Bronchial epithelial cell (primary cell): ENCODE data around the gene SLC41A1. TPM values are rescaled to one million over a fixed set of nuclear protein-coding genes. Genes with fewer than 3 reads are reported as not detected.

Source experiments
- DNase-seq: peaks from one replicate; pipeline ENCODE4 v3.0.0-alpha.2; 2010; ENCODE audit warnings: low read depth
- FAIRE-seq: peaks from 2 replicates; lab custom pipeline; 2011; peaks lifted over from hg19 to GRCh38; lab: Jason Lieb, UNC
- H3K27me3 ChIP-seq: 2 replicates; pipeline ENCODE4 v1.5.1; 2011; ENCODE audit warnings: low read length; ENCODE audit not compliant: control insufficient read depth, insufficient read depth
- H3K36me3 ChIP-seq: 2 replicates; pipeline ENCODE4 v1.5.1; 2011; ENCODE audit warnings: low read length; ENCODE audit not compliant: control insufficient read depth, insufficient read depth
- H3K4me3 ChIP-seq: 2 replicates; pipeline ENCODE4 v1.5.1; 2011; ENCODE audit warnings: mild to moderate bottlenecking, low read depth, low read length, control low read depth
- CTCF ChIP-seq: IDR thresholded peaks from 2 replicates; pipeline ENCODE4 v1.5.1; 2011; ENCODE audit warnings: mild to moderate bottlenecking, moderate library complexity, low read length, control low read depth, inconsistent platforms; ENCODE audit not compliant: insufficient read depth, severe bottlenecking
- total RNA-seq: library from RNA; depleted of rRNA; stranded (reverse); fragments of >200 nt; gene quantifications from 2 replicates; pipeline ENCODE4 v1.2.1, GENCODE V29; 2014

The SLC41A1 gene
- total RNA-seq, 1 donor from 2014 or later: 6.6 TPM

GRCh38 chr1:205800427-205800826, 12.6 kb downstream of the SLC41A1 start:
- TF ChIP-seq CTCF: no peak
- no peak for FAIRE-seq
- DNase-seq: no peak
- no peaks in the 10 kb centered on the region for H3K27me3 ChIP-seq
- peaks cover 15% of the 10 kb centered on the region for H3K36me3 ChIP-seq
- H3K4me3 ChIP-seq: no peak overlapping the region

- no peak overlapping the region for H3K4me3 ChIP-seq
- no peaks in the 10 kb centered on the region for H3K27me3 ChIP-seq
- no peak for FAIRE-seq
- peak; percentile 78 for DNase-seq
- TF ChIP-seq CTCF: no peak
- H3K36me3 ChIP-seq: peaks cover 19% of the 10 kb centered on the region
These were observed 14.4 kb downstream of the SLC41A1 start for GRCh38 chr1:205798577-205798976.

- Histone ChIP-seq H3K36me3 (peaks cover 19% of the 10 kb centered on the region), H3K4me3 (no peak overlapping the region), H3K27me3 (no peaks in the 10 kb centered on the region)
- TF ChIP-seq CTCF: no peak
- no peak for FAIRE-seq
- no peak for DNase-seq
These were observed 15.8 kb downstream of the SLC41A1 start for GRCh38 chr1:205797168-205797567.

- Histone ChIP-seq H3K4me3 (no peak overlapping the region), H3K27me3 (no peaks in the 10 kb centered on the region), H3K36me3 (peaks cover 14% of the 10 kb centered on the region)
- FAIRE-seq: no peak
- no peak for DNase-seq
- no peak for TF ChIP-seq CTCF
These were observed 18.8 kb downstream of the SLC41A1 start for GRCh38 chr1:205794011-205794730.

- no peak for DNase-seq
- H3K27me3 ChIP-seq: no peaks in the 10 kb centered on the region
- H3K4me3 ChIP-seq: no peak overlapping the region
- no peak for TF ChIP-seq CTCF
- H3K36me3 ChIP-seq: peaks cover 14% of the 10 kb centered on the region
- no peak for FAIRE-seq
These were observed 19.9 kb downstream of the SLC41A1 start for GRCh38 chr1:205792961-205793673.

- Histone ChIP-seq H3K27me3 (no peaks in the 10 kb centered on the region), H3K36me3 (peaks cover 11% of the 10 kb centered on the region), H3K4me3 (no peak overlapping the region)
- no peak for TF ChIP-seq CTCF
- no peak for DNase-seq
- no peak for FAIRE-seq
These were observed 20.5 kb downstream of the SLC41A1 start for GRCh38 chr1:205792481-205792881.
